SK-N-SH treated with all-trans-retinoic acid at 6 μM for 48 hours (cell line): ENCODE results near the gene ELF5.

ENCODE experiments used
- ATAC-seq: fragments of 200-7000 bp; cut with Tn5 transposase; 3 replicates; pipeline ENCODE4 v1.9.1; 2020; ENCODE audit warnings: mild to moderate bottlenecking, moderate library complexity
- ARNTL ChIP-seq: fragments of 450-650 bp; formaldehyde crosslinking; IDR thresholded peaks from 2 replicates; pipeline ENCODE4 v1.5.0; 2020; ENCODE audit warnings: low read depth, mild to moderate bottlenecking, moderate library complexity, borderline replicate concordance
- BACH2 ChIP-seq: fragments of 250-450 bp; sonication (Bioruptor Pico); IDR thresholded peaks from 2 replicates; pipeline ENCODE4 v1.9.0; 2021; ENCODE audit warnings: mild to moderate bottlenecking, borderline replicate concordance
- CSDC2 ChIP-seq: fragments of 250-450 bp; sonication (Bioruptor Pico); IDR thresholded peaks from 2 replicates; pipeline ENCODE4 v1.5.0; 2020; ENCODE audit warnings: mild to moderate bottlenecking, moderate library complexity
- CSRNP3 ChIP-seq: fragments of 250-450 bp; sonication (Bioruptor Pico); IDR thresholded peaks from 2 replicates; pipeline ENCODE4 v1.5.1; 2021; ENCODE audit warnings: mild to moderate bottlenecking, moderate library complexity
- ESRRG ChIP-seq: fragments of 250-450 bp; sonication (Bioruptor Pico); IDR thresholded peaks from 2 replicates; pipeline ENCODE4 v1.6.1; 2021; ENCODE audit warnings: mild to moderate bottlenecking
- GLIS3 ChIP-seq: fragments of 250-450 bp; sonication (Bioruptor Pico); IDR thresholded peaks from 2 replicates; pipeline ENCODE4 v1.5.0; 2020; ENCODE audit warnings: mild to moderate bottlenecking, moderate library complexity
- OSR1 ChIP-seq: fragments of 250-450 bp; sonication (Bioruptor Pico); IDR thresholded peaks from 2 replicates; pipeline ENCODE4 v1.8.0; 2022; ENCODE audit warnings: moderate library complexity, mild to moderate bottlenecking, inconsistent platforms
- PATZ1 ChIP-seq: fragments of 250-450 bp; sonication (Bioruptor Pico); IDR thresholded peaks from 2 replicates; pipeline ENCODE4 v1.8.0; 2020; ENCODE audit warnings: mild to moderate bottlenecking, moderate library complexity, borderline replicate concordance
- POU6F1 ChIP-seq: fragments of 250-450 bp; sonication (Bioruptor Pico); IDR thresholded peaks from 2 replicates; pipeline ENCODE4 v1.8.0; 2021; ENCODE audit warnings: low read depth, mild to moderate bottlenecking, moderate library complexity, borderline replicate concordance
- PPARA ChIP-seq: fragments of 250-450 bp; sonication (Bioruptor Pico); IDR thresholded peaks from 2 replicates; pipeline ENCODE4 v1.5.0; 2020; ENCODE audit warnings: mild to moderate bottlenecking, borderline replicate concordance
- RARB ChIP-seq: fragments of 250-450 bp; sonication (Bioruptor Pico); IDR thresholded peaks from 2 replicates; pipeline ENCODE4 v1.8.0; 2021; ENCODE audit warnings: mild to moderate bottlenecking, moderate library complexity
- SNAI2 ChIP-seq: fragments of 250-450 bp; sonication (Bioruptor Pico); IDR thresholded peaks from 2 replicates; pipeline ENCODE4 v1.5.0; 2020; ENCODE audit warnings: mild to moderate bottlenecking, moderate library complexity
- TCF4 ChIP-seq: fragments of 250-450 bp; sonication (Bioruptor Pico); IDR thresholded peaks from 2 replicates; pipeline ENCODE4 v1.8.0; 2021; ENCODE audit warnings: mild to moderate bottlenecking, moderate library complexity, borderline replicate concordance
- TOX ChIP-seq: fragments of 250-450 bp; sonication (Bioruptor Pico); IDR thresholded peaks from 2 replicates; pipeline ENCODE4 v1.8.0; 2021; ENCODE audit warnings: mild to moderate bottlenecking, moderate library complexity, borderline replicate concordance
- TSHZ2 ChIP-seq: fragments of 250-450 bp; sonication (Bioruptor Pico); IDR thresholded peaks from 2 replicates; pipeline ENCODE4 v1.5.0; 2020; ENCODE audit warnings: mild to moderate bottlenecking, moderate library complexity
- ZFP3 ChIP-seq: fragments of 250-450 bp; sonication (Bioruptor Pico); IDR thresholded peaks from 2 replicates; pipeline ENCODE4 v1.5.0; 2020; ENCODE audit warnings: mild to moderate bottlenecking, moderate library complexity
- ZFP30 ChIP-seq: fragments of 450-650 bp; formaldehyde crosslinking; IDR thresholded peaks from 2 replicates; pipeline ENCODE4 v1.5.0; 2022; ENCODE audit warnings: mild to moderate bottlenecking, moderate library complexity
- ZNF565 ChIP-seq: fragments of 450-650 bp; formaldehyde crosslinking; conservative IDR thresholded peaks from 2 replicates; pipeline ENCODE4 v1.5.0; 2020; ENCODE audit warnings: low read depth, mild to moderate bottlenecking, moderate library complexity
- ZNF8 ChIP-seq: fragments of 450-650 bp; formaldehyde crosslinking; IDR thresholded peaks from 2 replicates; pipeline ENCODE4 v1.5.0; 2020; ENCODE audit warnings: mild to moderate bottlenecking, moderate library complexity

ELF5 gene

GRCh38 chr11:34512840-34513681, 533 bp downstream of the ELF5 start:
- no peak for TF ChIP-seq ARNTL (CRISPR knock-in tag)
- no peak for TF ChIP-seq ZNF8 (CRISPR knock-in tag)
- no peak for TF ChIP-seq ZFP30 (CRISPR knock-in tag)
- no peak for TF ChIP-seq CSDC2 (CRISPR knock-in tag)
- TF ChIP-seq ZNF565, result no peak
- TF ChIP-seq OSR1 (CRISPR knock-in tag), result no peak
- TF ChIP-seq GLIS3, result no peak
- no peak for TF ChIP-seq TSHZ2 (CRISPR knock-in tag)
- TF ChIP-seq TOX, result no peak
- TF ChIP-seq PATZ1 (CRISPR knock-in tag), result no peak
- TF ChIP-seq RARB (CRISPR knock-in tag), result no peak
- TF ChIP-seq CSRNP3 (CRISPR knock-in tag), result no peak
- TF ChIP-seq ZFP3 (CRISPR knock-in tag), result no peak
- TF ChIP-seq TCF4 (CRISPR knock-in tag), result no peak
- no peak for TF ChIP-seq ESRRG
- ATAC-seq, result peak; percentile 99

GRCh38 chr11:34510673-34511072, 2.9 kb downstream of the ELF5 start:
- no peak for TF ChIP-seq BACH2 (CRISPR knock-in tag)
- TF ChIP-seq POU6F1 (CRISPR knock-in tag), result no peak
- TF ChIP-seq ZNF565, result no peak
- no peak for TF ChIP-seq CSDC2 (CRISPR knock-in tag)
- TF ChIP-seq TSHZ2 (CRISPR knock-in tag), result no peak
- TF ChIP-seq CSRNP3 (CRISPR knock-in tag), result no peak
- no peak for TF ChIP-seq PPARA
- TF ChIP-seq ARNTL (CRISPR knock-in tag), result no peak
- TF ChIP-seq OSR1 (CRISPR knock-in tag), result no peak
- TF ChIP-seq RARB (CRISPR knock-in tag), result no peak
- no peak for TF ChIP-seq TCF4 (CRISPR knock-in tag)
- no peak for TF ChIP-seq ZFP30 (CRISPR knock-in tag)
- no peak for TF ChIP-seq SNAI2
- no peak for TF ChIP-seq ZFP3 (CRISPR knock-in tag)
- no peak for ATAC-seq
